Coronary artery (tissue), 2 donors: ENCODE data around the gene GABARAP.

ENCODE experiments used
- DNase-seq: peaks from one replicate; pipeline ENCODE4 v3.0.0-alpha.2; 2017; ENCODE audit warnings: low spot score
- H3K27ac ChIP-seq, 2 donors: fragments of 200-600 bp; sonication (generic); one replicate each; pipeline ENCODE4 v1.5.1; 2016 to 2019
- H3K4me3 ChIP-seq: fragments of 200-600 bp; sonication (generic); 2 replicates; pipeline ENCODE4 v1.5.1; 2016; ENCODE audit warnings: mild to moderate bottlenecking, moderate library complexity
- CTCF ChIP-seq: fragments of 200-600 bp; sonication (generic); IDR thresholded peaks from one replicate; pipeline ENCODE4 v1.5.1; 2019; ENCODE audit warnings: antibody characterized with exemption

Gene GABARAP

GRCh38 chr17:7252176-7253043, 10.2 kb upstream of the GABARAP start, which contains the start of gene ELP5:
ELP5 (plus strand) TSS chr17:7252215; CDS start chr17:7252551, 336 bp downstream.
- TF ChIP-seq CTCF = no peak
- H3K27ac ChIP-seq = peak within 1 kb of the TSS; percentile 99
- peak; percentile 99 for DNase-seq
- H3K4me3 ChIP-seq = peak within 1 kb of the TSS; percentile 95

- Histone ChIP-seq H3K27ac (peak within 1 kb of the TSS; percentile 99), H3K4me3 (peak within 1 kb of the TSS; percentile 95)
- no peak for TF ChIP-seq CTCF
- DNase-seq = no peak
Observed at GRCh38 chr17:7251661-7252175, 9.5 kb upstream of the GABARAP start, which contains the start of gene CTDNEP1. CTDNEP1 (minus strand) TSS chr17:7251734; CDS start chr17:7251296, 438 bp downstream.

- TF ChIP-seq CTCF = no peak
Observed at GRCh38 chr17:7250695-7251627, 8.7 kb upstream of the GABARAP start.

GRCh38 chr17:7249830-7250229, 7.6 kb upstream of the GABARAP start:
- Histone ChIP-seq H3K4me3 (peak overlapping the region; percentile 95), H3K27ac (no peak overlapping the region)
- no peak for DNase-seq
- no peak for TF ChIP-seq CTCF

More at GRCh38 chr17:7250695-7251627, 8.7 kb upstream of the GABARAP start:
- DNase-seq = no peak
- H3K27ac ChIP-seq = peak overlapping the region; percentile 99
- H3K4me3 ChIP-seq = peak overlapping the region; percentile 95

- no peak for TF ChIP-seq CTCF
Observed at GRCh38 chr17:7249214-7249613, 7.0 kb upstream of the GABARAP start.

GRCh38 chr17:7248796-7249195, 6.5 kb upstream of the GABARAP start:
- H3K27ac ChIP-seq = no peak overlapping the region
- H3K4me3 ChIP-seq = no peak overlapping the region

More at GRCh38 chr17:7249214-7249613, 7.0 kb upstream of the GABARAP start:
- H3K27ac ChIP-seq = no peak overlapping the region
- DNase-seq = no peak
- no peak overlapping the region for H3K4me3 ChIP-seq

More at GRCh38 chr17:7248796-7249195, 6.5 kb upstream of the GABARAP start:
- no peak for DNase-seq
- no peak for TF ChIP-seq CTCF
